Endometrial microvascular endothelial cells (primary cell): ENCODE measurements around the gene SLCO4C1. TPM values are rescaled to one million over a fixed set of nuclear protein-coding genes. Genes with fewer than 3 reads are reported as not detected.
"Not testable (repeated sequence)": the region's sequence is repeated elsewhere in the genome, so short reads cannot be mapped to it uniquely, and the experiment has no call there.

Source experiments
- in situ Hi-C: cut with HindIII; loops from 2 replicates; pipeline ENCODE4 v1.10.0; 2017; ENCODE audit warnings: low sequenced_read_pairs, low pct_unique_long_range_greater_than_20kb; ENCODE audit errors: inconsistent ontology term
- total RNA-seq: library from RNA; depleted of rRNA; stranded (reverse); fragments of >200 nt; gene quantifications from one replicate; pipeline ENCODE4 v1.2.3, GENCODE V29; 2015; ENCODE audit errors: inconsistent ontology term

Gene SLCO4C1
- total RNA-seq: not detected

- in situ Hi-C loops: no loop called here
These were observed at the start of gene SLCO4C1 for GRCh38 chr5:102296178-102296817. SLCO4C1 (minus strand) TSS chr5:102296284; CDS start chr5:102296262, 22 bp downstream.

DNA sequence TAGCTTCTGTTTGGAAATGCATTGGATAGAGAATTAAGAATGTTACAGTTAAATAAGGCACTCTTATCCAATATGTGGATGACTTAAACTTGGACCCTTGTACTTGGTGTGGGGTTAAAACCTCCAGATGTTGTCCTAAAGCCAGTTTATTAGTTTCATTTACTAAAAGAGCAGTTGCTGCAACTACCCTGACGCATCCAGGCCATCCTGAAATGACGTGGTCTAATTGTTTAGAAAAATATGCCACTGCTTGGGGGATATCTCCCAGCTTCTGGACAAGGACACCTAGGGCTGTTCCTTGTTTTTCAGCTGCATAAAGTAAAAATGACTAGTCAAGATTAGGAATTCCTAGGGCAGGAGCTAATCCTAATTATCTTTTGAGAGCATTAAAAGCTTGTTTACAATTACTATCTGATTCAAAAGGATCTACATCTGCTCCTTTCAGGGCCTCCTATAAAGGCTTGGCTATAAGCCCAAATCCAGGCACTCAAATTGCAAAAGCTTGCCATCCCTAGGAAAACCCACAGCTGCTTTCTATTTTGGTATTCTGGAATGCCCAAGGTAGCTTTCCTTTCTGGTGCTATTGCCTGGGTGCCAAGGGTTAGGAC, 45.7 kb upstream of the SLCO4C1 start:
- in situ Hi-C loops: no loop called here

- in situ Hi-C loops: no loop called here
These were observed 28.6 kb upstream of the SLCO4C1 start for GRCh38 chr5:102324714-102325113.

- in situ Hi-C loops: not testable (repeated sequence)
These were observed 22.7 kb upstream of the SLCO4C1 start for GRCh38 chr5:102318801-102319200.

- in situ Hi-C loops: no loop called here
These were observed 18.2 kb upstream of the SLCO4C1 start for GRCh38 chr5:102314328-102314727.

- in situ Hi-C loops: no loop called here
These were observed 17.8 kb upstream of the SLCO4C1 start for GRCh38 chr5:102313912-102314311.

GRCh38 chr5:102312586-102313370, 16.7 kb upstream of the SLCO4C1 start:
- in situ Hi-C loops: no loop called here

DNA sequence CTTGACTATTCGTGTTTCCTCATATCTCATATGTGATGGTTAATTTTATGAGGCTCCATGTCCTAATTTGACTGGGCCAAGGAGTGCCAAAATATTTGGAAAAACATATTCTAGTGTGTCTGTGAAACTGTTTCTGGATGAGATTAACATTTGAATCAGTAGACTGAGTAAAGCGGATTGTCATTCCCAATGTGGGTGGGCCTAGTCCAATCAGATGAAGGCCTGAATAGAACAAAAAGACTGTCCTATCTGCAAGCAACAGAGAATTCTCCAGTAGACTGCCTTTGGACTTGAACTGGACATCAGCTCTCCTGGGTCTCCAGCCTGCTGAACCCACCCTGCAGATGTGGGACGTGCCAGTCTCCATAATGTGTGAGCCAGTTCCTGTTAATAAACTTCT, 13.5 kb upstream of the SLCO4C1 start:
- in situ Hi-C loops: no loop called here

- in situ Hi-C loops: no loop called here
These were observed 11.1 kb upstream of the SLCO4C1 start for GRCh38 chr5:102307232-102307631.

DNA sequence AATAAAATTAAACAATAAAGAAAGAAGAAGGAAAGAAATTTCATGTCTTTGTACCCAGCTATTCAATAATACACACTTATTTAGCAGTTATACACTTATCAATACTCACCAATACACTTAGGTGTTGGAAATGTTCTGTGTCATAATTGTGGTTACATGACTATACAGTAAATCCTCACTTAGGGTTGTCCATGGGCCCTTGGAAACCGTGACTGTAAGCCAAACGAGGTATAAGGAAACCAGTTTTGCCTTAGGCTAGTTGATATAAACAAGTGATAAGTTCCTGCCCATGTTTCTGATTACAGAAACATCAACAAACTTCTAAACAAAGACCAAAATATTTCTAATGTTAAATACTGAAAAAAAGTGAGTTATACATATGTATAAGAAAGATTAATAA, 10.0 kb upstream of the SLCO4C1 start:
- in situ Hi-C loops: no loop called here

DNA sequence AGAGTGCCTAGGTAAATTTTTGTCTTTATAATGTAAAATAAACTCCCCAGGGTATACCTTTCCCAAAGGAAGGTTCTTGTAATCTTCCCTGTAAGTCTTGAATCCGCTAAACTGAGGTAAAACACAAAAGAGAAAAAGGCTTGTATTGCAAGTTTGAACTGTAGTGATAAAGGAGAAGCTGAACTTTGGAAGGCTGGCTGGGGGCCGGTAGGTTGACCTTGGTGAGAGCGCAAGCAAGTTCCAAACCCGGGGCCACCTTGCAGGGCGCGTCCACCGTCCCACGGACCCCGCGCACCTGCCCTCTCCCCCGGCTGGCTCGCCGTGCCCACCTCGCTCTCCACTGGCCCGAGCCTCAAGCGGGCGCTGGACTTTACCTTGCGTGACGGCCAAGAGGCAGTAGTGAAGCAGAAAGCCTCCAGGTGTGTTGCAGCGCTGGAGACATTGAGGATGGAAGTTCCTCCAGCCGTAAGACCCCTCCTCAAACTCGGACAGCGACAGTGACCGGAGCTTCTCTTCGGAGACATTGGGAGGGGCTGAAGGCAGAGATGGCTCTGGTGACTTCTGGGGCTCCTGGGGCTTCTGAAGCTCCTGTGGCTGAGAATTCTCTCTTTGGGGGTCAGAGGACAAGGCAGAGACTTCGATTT, 428 bp downstream of the SLCO4C1 start:
- in situ Hi-C loops: no loop called here

DNA sequence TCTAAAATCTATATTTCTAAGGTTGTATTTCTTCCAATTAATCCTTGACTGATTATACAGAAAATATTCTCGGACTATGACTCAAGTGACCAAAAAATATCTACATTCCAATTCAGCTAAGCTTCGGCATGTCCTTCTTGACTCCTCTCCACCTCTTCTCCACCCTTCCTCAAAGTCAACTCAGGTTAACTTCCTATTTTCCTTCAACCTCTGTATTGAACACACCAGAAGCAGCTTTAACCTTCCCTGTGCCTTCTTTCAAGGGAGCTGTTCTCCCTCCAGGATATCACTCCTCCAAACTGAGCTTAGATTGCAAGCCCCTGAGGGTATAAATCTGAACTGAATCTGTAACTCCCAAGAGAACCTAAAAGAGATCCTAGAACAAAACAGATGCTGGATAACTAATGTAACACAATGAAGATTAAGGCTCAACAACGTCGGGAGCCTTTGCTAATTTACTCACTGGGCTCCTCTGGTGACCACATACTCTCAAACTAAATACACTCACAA, 1.1 kb downstream of the SLCO4C1 start:
- in situ Hi-C loops: no loop called here

DNA sequence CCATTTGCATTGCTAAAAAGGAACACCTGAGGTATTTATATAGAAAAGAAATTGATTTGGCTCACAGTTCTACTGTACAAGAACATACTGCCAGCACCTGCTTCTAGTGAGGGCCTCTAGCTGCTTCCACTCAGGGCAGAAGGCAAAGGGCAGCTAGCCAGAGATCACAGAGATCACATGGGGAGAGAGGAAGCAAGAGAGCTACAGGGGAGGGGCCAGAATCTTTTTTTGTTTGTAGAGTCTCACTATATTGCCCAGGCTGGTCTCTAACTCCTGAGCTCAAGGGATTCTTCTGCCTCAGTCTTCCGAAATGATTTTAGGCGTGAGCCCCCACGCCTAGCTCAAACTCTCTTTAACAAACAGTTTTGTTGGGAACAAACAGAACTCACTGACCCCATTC, 6.1 kb downstream of the SLCO4C1 start:
- in situ Hi-C loops: no loop called here

DNA sequence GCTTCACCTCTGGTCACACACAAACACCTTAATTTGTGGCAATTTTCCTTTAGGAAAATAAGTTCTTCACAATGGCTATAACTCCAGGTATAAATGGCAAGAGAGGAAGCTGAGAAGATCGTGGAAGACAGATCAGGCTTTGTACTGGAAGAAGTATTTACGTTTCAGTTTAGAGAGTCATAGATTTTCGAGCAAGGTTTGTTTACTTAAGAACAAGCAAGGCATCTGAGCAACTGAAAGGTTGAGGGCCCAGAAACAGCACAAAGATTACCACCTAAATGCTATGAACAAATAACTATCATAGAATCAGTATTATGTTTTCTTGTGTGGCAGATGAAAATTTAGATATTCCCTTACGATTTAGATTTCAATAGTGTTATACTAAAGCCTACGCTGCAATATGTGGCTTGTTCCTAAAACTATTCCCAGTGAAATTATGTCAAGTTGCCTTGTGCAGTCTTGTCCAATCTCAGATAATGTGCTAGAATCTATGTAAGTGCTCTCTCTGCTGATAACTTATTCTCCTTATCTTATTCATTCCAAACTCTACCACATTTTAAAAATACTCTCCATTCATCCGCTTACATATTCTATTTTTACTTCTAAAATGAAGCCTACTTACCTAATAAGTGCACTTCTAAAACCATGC, 6.7 kb downstream of the SLCO4C1 start:
- in situ Hi-C loops: no loop called here

DNA sequence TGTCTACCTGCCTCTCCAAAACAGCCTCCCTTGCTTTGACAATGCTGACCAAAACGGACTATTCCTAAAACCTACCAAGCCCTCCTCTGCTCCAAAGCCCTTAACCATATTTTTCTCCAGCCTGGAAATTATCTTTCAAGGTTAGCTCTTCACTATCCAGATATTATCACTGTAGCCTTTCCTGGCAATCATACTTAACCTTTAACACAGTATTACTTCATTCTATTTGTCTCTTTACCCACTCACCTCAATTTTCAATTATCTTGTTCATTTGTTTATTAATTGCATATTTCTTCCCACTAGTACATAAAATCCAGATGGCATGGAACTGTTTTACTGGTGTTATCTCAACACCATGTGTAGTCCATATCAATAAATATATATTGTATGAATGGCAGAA, 7.5 kb downstream of the SLCO4C1 start:
- in situ Hi-C loops: no loop called here

GRCh38 chr5:102286476-102286875, 9.6 kb downstream of the SLCO4C1 start:
- in situ Hi-C loops: no loop called here

DNA sequence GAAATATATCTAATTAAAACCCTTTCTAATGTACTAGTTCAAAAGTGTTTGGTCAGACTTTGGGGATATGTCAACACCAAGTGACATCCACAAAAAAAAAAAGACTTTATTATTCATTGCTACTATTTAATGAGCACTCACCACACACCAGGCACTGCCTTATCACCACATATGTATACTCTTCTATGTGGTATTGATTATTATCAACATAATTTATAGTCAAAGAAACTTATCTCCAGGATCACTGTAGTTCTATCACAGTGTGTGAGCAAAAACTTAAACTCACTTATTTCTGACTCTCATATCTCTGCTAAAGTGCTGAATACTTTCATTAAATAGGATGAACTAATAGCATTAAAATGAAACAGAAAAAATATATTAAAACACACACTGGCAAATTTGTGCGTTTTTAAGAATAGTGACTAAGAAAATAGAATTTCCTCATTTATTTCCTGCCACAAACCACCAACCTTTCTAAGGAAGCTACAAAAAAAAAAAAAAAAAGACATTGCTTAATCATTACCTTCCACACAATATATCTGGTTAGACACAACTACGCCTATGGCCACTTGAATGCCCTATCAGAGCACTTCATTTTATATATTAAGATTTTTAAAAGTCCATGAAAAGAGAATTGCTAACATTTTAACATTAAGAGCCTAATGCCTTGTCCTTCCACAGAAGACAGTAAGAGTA, 12.8 kb downstream of the SLCO4C1 start:
- in situ Hi-C loops: no loop called here

DNA sequence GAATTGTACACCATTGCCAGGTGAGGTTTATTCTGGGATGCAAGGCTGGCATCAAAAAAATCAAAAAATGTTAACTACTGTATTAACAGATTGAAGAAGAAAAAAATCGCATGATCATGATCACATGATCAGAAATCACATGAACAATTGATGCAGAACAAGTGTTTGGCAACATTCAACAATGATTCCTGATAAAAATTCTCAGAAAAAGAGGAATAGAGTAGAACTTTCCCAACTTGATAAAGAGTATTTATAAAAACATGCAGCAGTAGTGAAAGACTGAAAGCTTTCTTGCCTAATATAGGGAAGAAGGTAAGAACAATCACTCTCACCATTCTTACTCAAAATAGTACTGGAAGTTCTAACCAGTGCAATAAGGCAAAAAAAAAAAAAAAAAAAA, 16.4 kb downstream of the SLCO4C1 start:
- in situ Hi-C loops: no loop called here
